ENCODE results near the gene ELOVL5. TPM values are rescaled to one million over a fixed set of nuclear protein-coding genes. Genes with fewer than 3 reads are reported as not detected.

Gene ELOVL5
- total and polyA plus RNA-seq, 2 donors: 62.8 to 75.6 TPM

GRCh38 chr6:53284901-53285300, 63.8 kb downstream of the ELOVL5 start:
- no peak for DNase-seq (ENCODE audit: low read depth in 6 of 9, low spot score in 9 of 9)
- Histone ChIP-seq H3K9me3 (ENCODE audit: control insufficient read depth in 2 of 2, insufficient read depth in 1 of 2, low read length in 1 of 2) (no peaks in the 10 kb centered on the region), H3K27me3 (ENCODE audit: control insufficient read depth in 2 of 2, insufficient read depth in 1 of 2, low read length in 1 of 2) (no peaks in the 10 kb centered on the region), H3K4me3 (ENCODE audit: low read length in 2 of 2) (no peak overlapping the region), H3K4me1 (ENCODE audit: control insufficient read depth in 2 of 2, insufficient read depth in 2 of 2, low read length in 2 of 2) (peaks cover 8 to 27% of the 10 kb centered on the region in 2 donors), H3K36me3 (ENCODE audit: control insufficient read depth in 2 of 2, insufficient read depth in 2 of 2, low read length in 1 of 2) (peaks cover 18 to 57% of the 10 kb centered on the region in 2 donors), H3K27ac (ENCODE audit: low read depth in 1 of 2, low read length in 1 of 2) (no peak overlapping the region)
- WGBS: 75% methylated on average over 4 of the region's 4 CpGs

DNA sequence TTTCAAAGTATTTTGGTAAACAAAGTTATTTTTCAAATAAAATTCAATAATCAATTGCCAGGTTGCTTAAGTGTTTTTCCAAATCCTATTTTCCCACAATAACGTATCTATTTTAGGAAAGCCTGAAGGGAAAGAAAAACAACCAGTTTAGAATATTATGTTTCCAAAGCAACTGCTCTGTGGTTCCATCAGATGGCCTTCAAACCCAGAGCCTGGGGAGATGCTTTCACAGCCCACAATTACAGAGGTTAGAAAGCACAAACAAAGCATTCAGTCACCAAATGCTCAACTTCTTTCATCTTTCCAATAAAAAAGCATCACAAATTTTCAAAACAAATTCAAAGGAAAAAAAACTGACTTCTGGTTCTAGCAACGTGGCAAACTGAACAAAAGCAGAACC, 66.0 kb downstream of the ELOVL5 start:
- H3K36me3 ChIP-seq (ENCODE audit: control insufficient read depth in 2 of 2, insufficient read depth in 2 of 2, low read length in 1 of 2): peaks cover 23 to 69% of the 10 kb centered on the region in 2 donors
- H3K4me3 ChIP-seq (ENCODE audit: low read length in 2 of 2): no peak overlapping the region
- no peaks in the 10 kb centered on the region for H3K27me3 ChIP-seq (ENCODE audit: control insufficient read depth in 2 of 2, insufficient read depth in 1 of 2, low read length in 1 of 2)
- no peaks in the 10 kb centered on the region for H3K9me3 ChIP-seq (ENCODE audit: control insufficient read depth in 2 of 2, insufficient read depth in 1 of 2, low read length in 1 of 2)
- H3K4me1 ChIP-seq (ENCODE audit: control insufficient read depth in 2 of 2, insufficient read depth in 2 of 2, low read length in 2 of 2): peaks cover 8 to 30% of the 10 kb centered on the region in 2 donors
- no peak overlapping the region for H3K27ac ChIP-seq (ENCODE audit: low read depth in 1 of 2, low read length in 1 of 2)
- WGBS: 58% methylated on average over 2 of the region's 2 CpGs
- no peak for DNase-seq (ENCODE audit: low read depth in 6 of 9, low spot score in 9 of 9)

GRCh38 chr6:53282234-53282633, 66.5 kb downstream of the ELOVL5 start:
- no peaks in the 10 kb centered on the region for H3K27me3 ChIP-seq (ENCODE audit: control insufficient read depth in 2 of 2, insufficient read depth in 1 of 2, low read length in 1 of 2)
- peaks cover 21 to 69% of the 10 kb centered on the region in 2 donors for H3K36me3 ChIP-seq (ENCODE audit: control insufficient read depth in 2 of 2, insufficient read depth in 2 of 2, low read length in 1 of 2)
- H3K27ac ChIP-seq (ENCODE audit: low read depth in 1 of 2, low read length in 1 of 2): no peak overlapping the region
- whole genome bisulfite sequencing: 94% methylated on average over 2 of the region's 2 CpGs
- no peaks in the 10 kb centered on the region for H3K9me3 ChIP-seq (ENCODE audit: control insufficient read depth in 2 of 2, insufficient read depth in 1 of 2, low read length in 1 of 2)
- no peak for DNase-seq (ENCODE audit: low read depth in 6 of 9, low spot score in 9 of 9)
- H3K4me1 ChIP-seq (ENCODE audit: control insufficient read depth in 2 of 2, insufficient read depth in 2 of 2, low read length in 2 of 2): peaks cover 8 to 30% of the 10 kb centered on the region in 2 donors
- no peak overlapping the region for H3K4me3 ChIP-seq (ENCODE audit: low read length in 2 of 2)

DNA sequence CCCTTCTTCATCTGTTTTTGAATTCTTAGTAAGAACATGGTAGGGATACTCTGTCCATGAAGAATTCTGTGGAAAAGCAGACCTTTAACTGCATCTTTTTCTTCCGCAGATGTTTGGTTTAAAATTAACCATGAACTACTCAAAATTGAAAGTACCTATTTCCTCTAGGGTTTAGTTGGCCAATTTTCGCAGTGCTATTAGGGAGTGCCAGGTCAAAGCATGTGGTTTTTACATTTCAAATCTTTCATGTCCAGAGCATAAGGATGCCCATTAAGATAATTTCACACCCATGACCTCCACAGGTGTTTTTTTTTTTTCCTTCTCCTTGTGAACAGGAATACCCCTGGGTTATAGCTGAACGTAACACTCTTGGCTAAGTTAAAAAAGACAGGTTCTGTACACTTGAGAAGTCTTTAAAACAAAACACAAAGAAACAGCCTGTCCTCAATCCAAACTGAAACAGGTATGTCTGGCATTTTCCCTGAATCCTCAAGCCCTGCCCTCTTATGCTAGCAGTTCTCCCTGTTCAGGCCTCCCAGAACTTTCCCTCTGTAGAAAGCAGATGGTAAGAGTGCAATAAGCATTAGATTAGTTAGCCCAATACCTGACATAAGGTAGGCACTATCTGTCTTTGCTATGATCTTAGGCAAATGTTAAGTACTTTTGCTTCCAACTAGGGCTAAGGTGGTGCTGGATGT, 67.1 kb downstream of the ELOVL5 start:
- Histone ChIP-seq H3K4me1 (ENCODE audit: control insufficient read depth in 2 of 2, insufficient read depth in 2 of 2, low read length in 2 of 2) (peaks cover 8 to 30% of the 10 kb centered on the region in 2 donors), H3K4me3 (ENCODE audit: low read length in 2 of 2) (no peak overlapping the region), H3K36me3 (ENCODE audit: control insufficient read depth in 2 of 2, insufficient read depth in 2 of 2, low read length in 1 of 2) (peaks cover 23 to 71% of the 10 kb centered on the region in 2 donors), H3K9me3 (ENCODE audit: control insufficient read depth in 2 of 2, insufficient read depth in 1 of 2, low read length in 1 of 2) (no peaks in the 10 kb centered on the region), H3K27me3 (ENCODE audit: control insufficient read depth in 2 of 2, insufficient read depth in 1 of 2, low read length in 1 of 2) (no peaks in the 10 kb centered on the region), H3K27ac (ENCODE audit: low read depth in 1 of 2, low read length in 1 of 2) (peak overlapping the region in 1 of 2 donors; percentile 18)
- DNase-seq (ENCODE audit: low read depth in 6 of 9, low spot score in 9 of 9): no peak
- WGBS: 86% methylated on average over 3 of the region's 3 CpGs

- H3K36me3 ChIP-seq (ENCODE audit: control insufficient read depth in 2 of 2, insufficient read depth in 2 of 2, low read length in 1 of 2): peaks cover 25 to 72% of the 10 kb centered on the region in 2 donors
- DNase-seq (ENCODE audit: low read depth in 6 of 9, low spot score in 9 of 9): no peak
- H3K9me3 ChIP-seq (ENCODE audit: control insufficient read depth in 2 of 2, insufficient read depth in 1 of 2, low read length in 1 of 2): no peaks in the 10 kb centered on the region
- no peaks in the 10 kb centered on the region for H3K27me3 ChIP-seq (ENCODE audit: control insufficient read depth in 2 of 2, insufficient read depth in 1 of 2, low read length in 1 of 2)
- H3K4me1 ChIP-seq (ENCODE audit: control insufficient read depth in 2 of 2, insufficient read depth in 2 of 2, low read length in 2 of 2): peaks cover 8 to 25% of the 10 kb centered on the region in 2 donors
- no peak overlapping the region for H3K27ac ChIP-seq (ENCODE audit: low read depth in 1 of 2, low read length in 1 of 2)
- WGBS: 93% methylated on average over 2 of the region's 2 CpGs
- H3K4me3 ChIP-seq (ENCODE audit: low read length in 2 of 2): no peak overlapping the region
These were observed 68.5 kb downstream of the ELOVL5 start for GRCh38 chr6:53280207-53280606.

GRCh38 chr6:53279293-53279692, 69.5 kb downstream of the ELOVL5 start:
- no peak overlapping the region for H3K27ac ChIP-seq (ENCODE audit: low read depth in 1 of 2, low read length in 1 of 2)
- H3K9me3 ChIP-seq (ENCODE audit: control insufficient read depth in 2 of 2, insufficient read depth in 1 of 2, low read length in 1 of 2): no peaks in the 10 kb centered on the region
- H3K4me1 ChIP-seq (ENCODE audit: control insufficient read depth in 2 of 2, insufficient read depth in 2 of 2, low read length in 2 of 2): peaks cover 8 to 21% of the 10 kb centered on the region in 2 donors
- no peaks in the 10 kb centered on the region for H3K27me3 ChIP-seq (ENCODE audit: control insufficient read depth in 2 of 2, insufficient read depth in 1 of 2, low read length in 1 of 2)
- peaks cover 33 to 80% of the 10 kb centered on the region in 2 donors for H3K36me3 ChIP-seq (ENCODE audit: control insufficient read depth in 2 of 2, insufficient read depth in 2 of 2, low read length in 1 of 2)
- WGBS: 98% methylated on average over 3 of the region's 3 CpGs
- no peak overlapping the region for H3K4me3 ChIP-seq (ENCODE audit: low read length in 2 of 2)
- DNase-seq (ENCODE audit: low read depth in 6 of 9, low spot score in 9 of 9): no peak

DNA sequence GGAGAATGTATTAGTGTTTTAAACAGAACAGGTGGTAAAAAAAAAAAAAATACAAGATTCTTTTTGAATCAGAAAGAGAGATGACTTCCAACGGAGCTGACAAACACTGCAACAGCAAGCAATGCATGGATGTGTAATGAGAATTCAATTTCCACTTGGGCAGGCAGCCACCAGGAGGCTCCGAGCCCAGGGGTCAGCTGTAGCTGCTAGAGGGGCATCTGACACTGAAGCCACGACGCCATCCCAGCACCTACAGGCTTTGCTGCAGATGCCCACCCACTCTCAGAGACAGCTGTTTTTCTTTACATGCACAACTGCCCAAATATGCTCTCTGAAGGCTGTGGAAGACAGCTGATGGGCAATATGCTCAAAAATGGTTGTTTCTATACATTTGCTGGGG, 75.4 kb downstream of the ELOVL5 start:
- WGBS: 95% methylated on average over 4 of the region's 4 CpGs
- H3K9me3 ChIP-seq (ENCODE audit: control insufficient read depth in 2 of 2, insufficient read depth in 1 of 2, low read length in 1 of 2): no peaks in the 10 kb centered on the region
- H3K4me3 ChIP-seq (ENCODE audit: low read length in 2 of 2): no peak overlapping the region
- no peak overlapping the region for H3K27ac ChIP-seq (ENCODE audit: low read depth in 1 of 2, low read length in 1 of 2)
- no peaks in the 10 kb centered on the region for H3K4me1 ChIP-seq (ENCODE audit: control insufficient read depth in 2 of 2, insufficient read depth in 2 of 2, low read length in 2 of 2)
- no peak for DNase-seq (ENCODE audit: low read depth in 6 of 9, low spot score in 9 of 9)
- H3K36me3 ChIP-seq (ENCODE audit: control insufficient read depth in 2 of 2, insufficient read depth in 2 of 2, low read length in 1 of 2): peaks cover 69 to 95% of the 10 kb centered on the region in 2 donors
- no peaks in the 10 kb centered on the region for H3K27me3 ChIP-seq (ENCODE audit: control insufficient read depth in 2 of 2, insufficient read depth in 1 of 2, low read length in 1 of 2)

DNA sequence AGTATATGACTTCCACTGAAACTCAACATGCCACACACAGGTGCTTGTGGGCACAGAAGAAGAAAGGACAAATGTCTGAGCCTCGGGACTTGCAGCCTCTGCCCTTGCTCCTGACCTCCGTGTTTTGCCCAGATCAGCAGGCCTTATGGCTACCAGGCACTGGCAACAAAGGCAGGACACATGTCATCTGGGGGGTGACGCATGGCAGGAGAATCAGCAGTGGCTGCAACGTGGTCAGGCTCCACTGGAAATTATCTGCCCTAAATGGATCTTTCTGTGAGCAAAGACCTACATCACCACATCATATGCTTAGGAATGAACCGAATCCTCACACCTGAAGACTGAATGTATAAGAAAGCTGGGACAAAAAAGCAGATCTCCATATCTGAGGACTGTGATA, 78.9 kb downstream of the ELOVL5 start:
- Histone ChIP-seq H3K27ac (ENCODE audit: low read depth in 1 of 2, low read length in 1 of 2) (no peak overlapping the region), H3K27me3 (ENCODE audit: control insufficient read depth in 2 of 2, insufficient read depth in 1 of 2, low read length in 1 of 2) (no peaks in the 10 kb centered on the region), H3K9me3 (ENCODE audit: control insufficient read depth in 2 of 2, insufficient read depth in 1 of 2, low read length in 1 of 2) (no peaks in the 10 kb centered on the region), H3K4me3 (ENCODE audit: low read length in 2 of 2) (no peak overlapping the region), H3K4me1 (ENCODE audit: control insufficient read depth in 2 of 2, insufficient read depth in 2 of 2, low read length in 2 of 2) (no peaks in the 10 kb centered on the region), H3K36me3 (ENCODE audit: control insufficient read depth in 2 of 2, insufficient read depth in 2 of 2, low read length in 1 of 2) (peaks cover 58 to 97% of the 10 kb centered on the region in 2 donors)
- WGBS: 98% methylated on average over 5 of the region's 5 CpGs
- no peak for DNase-seq (ENCODE audit: low read depth in 6 of 9, low spot score in 9 of 9)

DNA sequence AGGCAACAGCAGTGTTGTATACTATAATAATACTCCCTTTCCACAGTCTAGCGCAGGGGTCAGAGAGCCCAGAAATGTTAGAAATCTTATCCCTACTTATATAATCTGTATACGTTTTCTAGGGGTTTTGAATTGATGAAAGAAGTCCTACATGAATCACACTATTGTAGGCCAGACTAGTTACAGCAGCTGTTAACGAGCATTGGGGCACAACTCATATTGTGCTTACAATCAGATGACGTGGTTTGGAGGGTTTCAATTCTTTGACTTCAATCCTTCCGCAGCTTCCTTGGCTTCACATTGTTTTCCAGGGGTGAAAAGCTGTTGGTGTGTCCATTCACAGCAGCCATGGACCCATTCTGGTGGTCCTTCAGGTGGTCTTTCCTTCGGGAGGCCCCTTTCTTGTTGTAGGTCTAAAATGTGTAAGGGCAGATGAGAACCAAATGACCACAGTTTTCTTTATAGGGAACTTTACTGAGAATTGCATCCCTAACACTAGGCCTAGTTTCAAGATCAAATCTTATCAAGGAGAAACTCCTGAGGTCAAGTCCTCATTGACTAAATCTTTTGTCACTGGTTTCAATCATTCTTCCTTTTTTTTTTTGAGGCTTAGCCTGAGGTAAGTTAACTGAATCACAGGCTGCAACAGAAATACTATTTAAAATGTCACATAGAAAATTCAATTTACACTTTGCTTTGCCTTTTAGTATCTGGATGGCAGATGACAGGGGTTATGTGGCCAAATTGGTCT, 79.7 kb downstream of the ELOVL5 start:
- H3K4me3 ChIP-seq (ENCODE audit: low read length in 2 of 2): no peak overlapping the region
- no peaks in the 10 kb centered on the region for H3K27me3 ChIP-seq (ENCODE audit: control insufficient read depth in 2 of 2, insufficient read depth in 1 of 2, low read length in 1 of 2)
- H3K9me3 ChIP-seq (ENCODE audit: control insufficient read depth in 2 of 2, insufficient read depth in 1 of 2, low read length in 1 of 2): no peaks in the 10 kb centered on the region
- no peak for DNase-seq (ENCODE audit: low read depth in 6 of 9, low spot score in 9 of 9)
- H3K27ac ChIP-seq (ENCODE audit: low read depth in 1 of 2, low read length in 1 of 2): no peak overlapping the region
- no peaks in the 10 kb centered on the region for H3K4me1 ChIP-seq (ENCODE audit: control insufficient read depth in 2 of 2, insufficient read depth in 2 of 2, low read length in 2 of 2)
- peaks cover 60 to 97% of the 10 kb centered on the region in 2 donors for H3K36me3 ChIP-seq (ENCODE audit: control insufficient read depth in 2 of 2, insufficient read depth in 2 of 2, low read length in 1 of 2)
- 97% methylated on average over 6 of the region's 6 CpGs for WGBS
